Measurements from ENCODE around the gene ITPRIPL1.

ITPRIPL1 gene

GRCh38 chr2:96306370-96306769, 18.7 kb upstream of the ITPRIPL1 start:
- Histone ChIP-seq H3K27ac (ENCODE audit: low read depth, low read length, severe bottlenecking) (no peak overlapping the region), H3K4me1 (ENCODE audit: control insufficient read depth, insufficient read depth, low read length, poor library complexity, severe bottlenecking) (peaks cover 9% of the 10 kb centered on the region), H3K36me3 (ENCODE audit: control insufficient read depth, insufficient read depth, low read length) (peaks cover 26% of the 10 kb centered on the region), H3K9me3 (ENCODE audit: control insufficient read depth, low read length) (no peaks in the 10 kb centered on the region), H3K4me3 (ENCODE audit: extremely low read depth, insufficient read depth, low read length, poor library complexity, severe bottlenecking) (peak overlapping the region; percentile 77)
- WGBS, 2 experiments (ENCODE audit: insufficient coverage in 2 of 2), result 88 to 100% methylated on average over 1 to 3 of the region's 3 CpGs

GRCh38 chr2:96308248-96308647, 16.9 kb upstream of the ITPRIPL1 start:
- no peaks in the 10 kb centered on the region for H3K9me3 ChIP-seq (ENCODE audit: control insufficient read depth, low read length)
- no peak overlapping the region for H3K27ac ChIP-seq (ENCODE audit: low read depth, low read length, severe bottlenecking)
- H3K4me1 ChIP-seq (ENCODE audit: control insufficient read depth, insufficient read depth, low read length, poor library complexity, severe bottlenecking), result peaks cover 9% of the 10 kb centered on the region
- WGBS, 2 experiments (ENCODE audit: insufficient coverage in 2 of 2), result 84 to 88% methylated on average over 4 of the region's 5 CpGs
- no peak overlapping the region for H3K4me3 ChIP-seq (ENCODE audit: extremely low read depth, insufficient read depth, low read length, poor library complexity, severe bottlenecking)
- peaks cover 7% of the 10 kb centered on the region for H3K36me3 ChIP-seq (ENCODE audit: control insufficient read depth, insufficient read depth, low read length)

- 67 to 83% methylated on average over 1 to 2 of the region's 3 CpGs for WGBS, 2 experiments (ENCODE audit: insufficient coverage in 2 of 2)
- H3K36me3 ChIP-seq (ENCODE audit: control insufficient read depth, insufficient read depth, low read length), result no peaks in the 10 kb centered on the region
- H3K27ac ChIP-seq (ENCODE audit: low read depth, low read length, severe bottlenecking), result peak overlapping the region; percentile 85
- peaks cover 6% of the 10 kb centered on the region for H3K4me1 ChIP-seq (ENCODE audit: control insufficient read depth, insufficient read depth, low read length, poor library complexity, severe bottlenecking)
- H3K4me3 ChIP-seq (ENCODE audit: extremely low read depth, insufficient read depth, low read length, poor library complexity, severe bottlenecking), result no peak overlapping the region
- no peaks in the 10 kb centered on the region for H3K9me3 ChIP-seq (ENCODE audit: control insufficient read depth, low read length)
Measured at GRCh38 chr2:96315005-96315399, 10.1 kb upstream of the ITPRIPL1 start.

- Histone ChIP-seq H3K36me3 (ENCODE audit: control insufficient read depth, insufficient read depth, low read length) (no peaks in the 10 kb centered on the region), H3K9me3 (ENCODE audit: control insufficient read depth, low read length) (no peaks in the 10 kb centered on the region), H3K4me3 (ENCODE audit: extremely low read depth, insufficient read depth, low read length, poor library complexity, severe bottlenecking) (no peak overlapping the region), H3K27ac (ENCODE audit: low read depth, low read length, severe bottlenecking) (peak overlapping the region; percentile 85), H3K4me1 (ENCODE audit: control insufficient read depth, insufficient read depth, low read length, poor library complexity, severe bottlenecking) (peaks cover 6% of the 10 kb centered on the region)
- 90 to 92% methylated on average over 3 to 5 of the region's 7 CpGs for WGBS, 2 experiments (ENCODE audit: insufficient coverage in 2 of 2)
Measured at GRCh38 chr2:96315400-96316071, 9.6 kb upstream of the ITPRIPL1 start.

- H3K4me1 ChIP-seq (ENCODE audit: control insufficient read depth, insufficient read depth, low read length, poor library complexity, severe bottlenecking), result peaks cover 11% of the 10 kb centered on the region
- H3K4me3 ChIP-seq (ENCODE audit: extremely low read depth, insufficient read depth, low read length, poor library complexity, severe bottlenecking), result no peak overlapping the region
- no peak overlapping the region for H3K27ac ChIP-seq (ENCODE audit: low read depth, low read length, severe bottlenecking)
- H3K9me3 ChIP-seq (ENCODE audit: control insufficient read depth, low read length), result no peaks in the 10 kb centered on the region
- H3K36me3 ChIP-seq (ENCODE audit: control insufficient read depth, insufficient read depth, low read length), result no peaks in the 10 kb centered on the region
Measured at GRCh38 chr2:96316999-96317398, 8.1 kb upstream of the ITPRIPL1 start.

- Histone ChIP-seq H3K4me3 (ENCODE audit: extremely low read depth, insufficient read depth, low read length, poor library complexity, severe bottlenecking) (no peak overlapping the region), H3K4me1 (ENCODE audit: control insufficient read depth, insufficient read depth, low read length, poor library complexity, severe bottlenecking) (peaks cover 11% of the 10 kb centered on the region), H3K36me3 (ENCODE audit: control insufficient read depth, insufficient read depth, low read length) (no peaks in the 10 kb centered on the region), H3K9me3 (ENCODE audit: control insufficient read depth, low read length) (no peaks in the 10 kb centered on the region), H3K27ac (ENCODE audit: low read depth, low read length, severe bottlenecking) (no peak overlapping the region)
- WGBS, 2 experiments (ENCODE audit: insufficient coverage in 2 of 2), result 91 to 96% methylated on average over 4 of the region's 4 CpGs
Measured at GRCh38 chr2:96317584-96317997, 7.5 kb upstream of the ITPRIPL1 start.

- H3K27ac ChIP-seq (ENCODE audit: low read depth, low read length, severe bottlenecking), result no peak overlapping the region
- H3K36me3 ChIP-seq (ENCODE audit: control insufficient read depth, insufficient read depth, low read length), result no peaks in the 10 kb centered on the region
- no peaks in the 10 kb centered on the region for H3K9me3 ChIP-seq (ENCODE audit: control insufficient read depth, low read length)
- H3K4me3 ChIP-seq (ENCODE audit: extremely low read depth, insufficient read depth, low read length, poor library complexity, severe bottlenecking), result no peak overlapping the region
- peaks cover 11% of the 10 kb centered on the region for H3K4me1 ChIP-seq (ENCODE audit: control insufficient read depth, insufficient read depth, low read length, poor library complexity, severe bottlenecking)
- WGBS, 2 experiments (ENCODE audit: insufficient coverage in 2 of 2), result 93 to 94% methylated on average over 3 to 4 of the region's 4 CpGs
Measured at GRCh38 chr2:96318723-96319122, 6.4 kb upstream of the ITPRIPL1 start.

- H3K36me3 ChIP-seq (ENCODE audit: control insufficient read depth, insufficient read depth, low read length), result no peaks in the 10 kb centered on the region
- no peak overlapping the region for H3K4me3 ChIP-seq (ENCODE audit: extremely low read depth, insufficient read depth, low read length, poor library complexity, severe bottlenecking)
- H3K4me1 ChIP-seq (ENCODE audit: control insufficient read depth, insufficient read depth, low read length, poor library complexity, severe bottlenecking), result peaks cover 11% of the 10 kb centered on the region
- H3K27ac ChIP-seq (ENCODE audit: low read depth, low read length, severe bottlenecking), result no peak overlapping the region
- 86% methylated on average over 1 of the region's 1 CpG; no CpG with 5 or more reads in 1 of the 2 experiments for WGBS, 2 experiments (ENCODE audit: insufficient coverage in 2 of 2)
- no peaks in the 10 kb centered on the region for H3K9me3 ChIP-seq (ENCODE audit: control insufficient read depth, low read length)
Measured at GRCh38 chr2:96319396-96319795, 5.7 kb upstream of the ITPRIPL1 start.

GRCh38 chr2:96320326-96320725, 4.8 kb upstream of the ITPRIPL1 start:
- no peak overlapping the region for H3K27ac ChIP-seq (ENCODE audit: low read depth, low read length, severe bottlenecking)
- WGBS, 2 experiments (ENCODE audit: insufficient coverage in 2 of 2), result 84 to 92% methylated on average over 2 to 3 of the region's 3 CpGs
- peaks cover 11% of the 10 kb centered on the region for H3K4me1 ChIP-seq (ENCODE audit: control insufficient read depth, insufficient read depth, low read length, poor library complexity, severe bottlenecking)
- H3K9me3 ChIP-seq (ENCODE audit: control insufficient read depth, low read length), result no peaks in the 10 kb centered on the region
- H3K36me3 ChIP-seq (ENCODE audit: control insufficient read depth, insufficient read depth, low read length), result no peaks in the 10 kb centered on the region
- no peak overlapping the region for H3K4me3 ChIP-seq (ENCODE audit: extremely low read depth, insufficient read depth, low read length, poor library complexity, severe bottlenecking)

- Histone ChIP-seq H3K4me3 (ENCODE audit: extremely low read depth, insufficient read depth, low read length, poor library complexity, severe bottlenecking) (peak overlapping the region; percentile 47), H3K9me3 (ENCODE audit: control insufficient read depth, low read length) (no peaks in the 10 kb centered on the region), H3K4me1 (ENCODE audit: control insufficient read depth, insufficient read depth, low read length, poor library complexity, severe bottlenecking) (peaks cover 7% of the 10 kb centered on the region), H3K27ac (ENCODE audit: low read depth, low read length, severe bottlenecking) (no peak overlapping the region), H3K36me3 (ENCODE audit: control insufficient read depth, insufficient read depth, low read length) (no peaks in the 10 kb centered on the region)
- 6 to 7% methylated on average over 36 to 40 of the region's 41 CpGs for WGBS, 2 experiments (ENCODE audit: insufficient coverage in 2 of 2)
Measured at GRCh38 chr2:96320728-96321622, 4.1 kb upstream of the ITPRIPL1 start.

GRCh38 chr2:96323849-96324248, 1.3 kb upstream of the ITPRIPL1 start:
- H3K4me3 ChIP-seq (ENCODE audit: extremely low read depth, insufficient read depth, low read length, poor library complexity, severe bottlenecking), result no peak overlapping the region
- peaks cover 5% of the 10 kb centered on the region for H3K4me1 ChIP-seq (ENCODE audit: control insufficient read depth, insufficient read depth, low read length, poor library complexity, severe bottlenecking)
- peaks cover 19% of the 10 kb centered on the region for H3K36me3 ChIP-seq (ENCODE audit: control insufficient read depth, insufficient read depth, low read length)
- 100% methylated on average over 1 of the region's 1 CpG; no CpG with 5 or more reads in 1 of the 2 experiments for WGBS, 2 experiments (ENCODE audit: insufficient coverage in 2 of 2)
- H3K27ac ChIP-seq (ENCODE audit: low read depth, low read length, severe bottlenecking), result no peak overlapping the region
- no peaks in the 10 kb centered on the region for H3K9me3 ChIP-seq (ENCODE audit: control insufficient read depth, low read length)
